ENCODE data around the gene GPAT2.
"Not testable (repeated sequence)": the region's sequence is repeated elsewhere in the genome, so short reads cannot be mapped to it uniquely, and the experiment has no call there.

GPAT2 gene, protein sequence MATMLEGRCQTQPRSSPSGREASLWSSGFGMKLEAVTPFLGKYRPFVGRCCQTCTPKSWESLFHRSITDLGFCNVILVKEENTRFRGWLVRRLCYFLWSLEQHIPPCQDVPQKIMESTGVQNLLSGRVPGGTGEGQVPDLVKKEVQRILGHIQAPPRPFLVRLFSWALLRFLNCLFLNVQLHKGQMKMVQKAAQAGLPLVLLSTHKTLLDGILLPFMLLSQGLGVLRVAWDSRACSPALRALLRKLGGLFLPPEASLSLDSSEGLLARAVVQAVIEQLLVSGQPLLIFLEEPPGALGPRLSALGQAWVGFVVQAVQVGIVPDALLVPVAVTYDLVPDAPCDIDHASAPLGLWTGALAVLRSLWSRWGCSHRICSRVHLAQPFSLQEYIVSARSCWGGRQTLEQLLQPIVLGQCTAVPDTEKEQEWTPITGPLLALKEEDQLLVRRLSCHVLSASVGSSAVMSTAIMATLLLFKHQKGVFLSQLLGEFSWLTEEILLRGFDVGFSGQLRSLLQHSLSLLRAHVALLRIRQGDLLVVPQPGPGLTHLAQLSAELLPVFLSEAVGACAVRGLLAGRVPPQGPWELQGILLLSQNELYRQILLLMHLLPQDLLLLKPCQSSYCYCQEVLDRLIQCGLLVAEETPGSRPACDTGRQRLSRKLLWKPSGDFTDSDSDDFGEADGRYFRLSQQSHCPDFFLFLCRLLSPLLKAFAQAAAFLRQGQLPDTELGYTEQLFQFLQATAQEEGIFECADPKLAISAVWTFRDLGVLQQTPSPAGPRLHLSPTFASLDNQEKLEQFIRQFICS

DNA sequence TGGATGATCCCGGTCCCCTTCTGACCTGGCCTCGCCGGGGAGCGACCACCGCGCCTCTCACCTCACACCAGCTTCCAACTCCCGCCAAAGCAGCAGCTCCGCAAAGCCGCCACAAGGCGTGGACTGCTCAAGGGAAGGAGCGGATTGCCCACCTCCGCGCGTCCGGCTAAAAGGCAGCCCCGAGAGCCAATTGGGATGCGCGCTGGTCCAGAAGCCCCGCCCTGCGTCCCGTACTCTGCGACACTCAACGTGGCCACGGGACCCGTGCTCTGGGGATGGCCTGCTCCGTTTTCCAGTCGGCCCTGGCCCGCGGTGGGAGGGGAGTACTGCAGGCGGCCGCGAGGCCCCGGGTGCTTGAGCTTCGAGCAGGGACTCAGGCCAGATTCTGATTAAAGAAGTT, at the start of gene GPAT2:
GPAT2 (minus strand) TSS at position 125 of the 400 bp plus-strand sequence. CDS start 2,557 bp downstream, outside the sequence.
- not testable (repeated sequence) for DNase-seq (ENCODE audit: low read depth in 2 of 2, low spot score in 1 of 2)

DNA sequence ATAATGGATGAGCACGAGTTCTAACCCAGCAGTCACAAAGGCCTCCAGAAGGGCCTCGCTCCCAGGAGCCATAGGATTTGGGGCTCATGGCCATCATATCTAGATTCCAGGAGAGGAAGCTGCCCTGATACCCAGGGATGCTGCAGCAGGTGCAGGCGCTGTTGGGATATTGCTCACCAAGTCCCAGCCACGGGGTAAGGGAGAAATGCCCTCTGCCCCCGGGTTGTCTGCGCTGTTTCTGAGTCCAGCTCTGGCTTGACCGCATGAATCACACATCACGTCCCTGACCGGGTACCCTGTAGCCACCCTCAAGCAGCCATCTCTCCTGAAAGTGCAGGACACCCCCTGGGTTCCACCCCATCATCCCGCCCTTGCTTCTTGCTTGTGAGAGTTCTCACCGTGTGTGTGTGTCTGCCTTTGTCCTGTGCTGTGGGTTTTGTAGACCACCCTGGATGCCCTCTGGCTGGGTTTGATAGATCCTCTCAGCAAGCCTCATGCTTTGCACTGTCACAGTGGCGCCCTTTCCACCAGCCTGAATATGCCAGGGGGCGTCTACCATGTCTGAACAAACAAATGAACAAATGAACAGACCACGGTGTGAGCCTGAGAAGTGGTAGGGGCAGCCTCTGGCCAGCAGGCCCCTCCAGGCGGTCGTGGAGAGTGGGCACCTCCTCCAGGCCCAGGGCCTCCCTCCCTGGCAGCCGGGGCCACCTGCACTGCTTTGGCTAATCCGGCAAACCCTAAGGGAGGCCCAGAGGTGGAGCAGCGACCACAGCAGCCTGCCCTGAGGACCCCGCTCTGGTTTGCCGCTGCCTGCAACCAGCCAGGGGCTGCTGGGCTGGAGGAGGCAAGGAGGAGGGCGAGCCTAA, 49.5 kb upstream of the GPAT2 start:
- no peak for DNase-seq (ENCODE audit: low read depth in 2 of 2, low spot score in 1 of 2)

DNA sequence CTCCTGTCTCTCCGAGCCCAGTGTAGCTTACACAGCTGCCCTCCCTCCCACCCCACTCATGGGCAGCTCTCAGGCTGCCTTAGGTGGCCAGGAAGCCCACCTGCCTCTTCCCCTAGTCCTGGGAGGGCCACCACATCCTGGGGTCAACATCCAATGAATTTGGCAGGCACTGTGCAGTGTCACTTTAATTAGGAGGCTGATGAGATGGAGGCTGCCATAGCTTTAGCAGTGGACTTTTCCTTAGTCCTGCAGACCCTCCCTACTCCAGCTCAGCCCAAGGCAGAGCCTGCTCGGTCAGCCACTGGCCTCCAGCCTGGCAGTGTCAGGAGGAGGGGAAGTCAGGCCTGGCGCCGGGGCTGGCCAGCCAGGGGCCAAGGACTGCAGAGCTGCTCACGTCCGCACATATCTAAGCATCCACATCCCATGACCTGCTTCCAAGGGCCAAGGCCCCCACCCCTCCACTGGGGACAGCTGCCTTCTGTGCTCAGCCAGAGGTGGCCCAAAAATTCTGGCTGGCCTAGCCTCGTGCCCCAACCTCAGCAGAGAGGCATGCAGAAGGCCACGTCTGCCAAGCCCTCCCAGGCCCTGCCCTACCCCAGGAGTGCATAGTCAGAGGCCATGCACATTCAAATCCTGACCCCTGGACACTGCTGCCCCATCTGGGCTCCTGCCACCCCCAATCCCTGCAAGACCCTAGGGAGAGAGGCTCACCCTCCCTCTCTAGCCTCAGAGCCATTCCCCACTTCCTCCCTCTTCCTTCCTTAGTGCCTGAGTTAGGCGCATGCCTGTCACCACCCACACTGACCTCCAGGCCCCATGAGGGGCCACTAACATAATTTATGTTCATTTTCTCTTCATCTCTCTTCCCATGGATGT, 48.6 kb upstream of the GPAT2 start:
- DNase-seq (ENCODE audit: low read depth in 2 of 2, low spot score in 1 of 2), result no peak

DNA sequence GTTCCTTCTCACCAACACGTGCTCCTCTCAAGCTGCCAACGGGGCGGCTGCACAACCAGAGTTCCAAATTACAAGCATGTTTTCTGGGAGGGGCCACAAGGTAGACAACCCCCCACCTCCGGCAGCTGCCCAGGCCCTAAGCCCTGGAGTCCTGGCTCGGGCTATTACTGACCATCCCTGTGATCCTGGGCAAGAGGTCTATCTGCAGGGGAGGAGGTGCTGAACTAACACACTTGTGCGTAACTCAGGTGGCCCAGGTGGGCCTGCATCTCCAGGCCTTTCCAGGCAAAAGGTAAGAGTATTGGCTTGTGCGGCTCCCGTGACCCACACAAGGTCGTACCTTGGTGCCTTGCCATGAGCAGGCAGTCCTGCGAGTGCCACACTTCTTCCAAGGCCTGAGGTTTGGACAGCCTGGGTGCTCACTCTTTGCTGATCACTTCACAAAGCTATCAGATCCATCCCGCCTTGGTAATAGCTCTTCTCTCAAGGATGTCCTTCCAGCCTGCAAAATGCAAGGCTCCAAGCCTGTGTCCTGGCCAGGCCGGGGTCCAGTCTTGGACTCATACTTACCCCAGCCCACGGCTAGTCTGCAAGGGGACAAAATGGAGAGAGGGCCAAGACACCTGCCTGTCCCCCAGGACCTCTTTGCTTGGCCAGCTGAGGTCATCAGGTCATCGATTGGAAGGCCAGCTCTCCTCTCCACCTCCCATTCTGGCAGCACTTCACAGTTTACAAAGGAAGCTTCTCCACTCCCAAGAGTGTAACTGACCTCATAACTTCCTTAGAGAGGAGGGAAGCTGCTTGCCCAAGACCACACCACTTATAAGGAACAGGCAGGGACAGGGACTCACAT, 47.7 kb upstream of the GPAT2 start:
- no peak for DNase-seq (ENCODE audit: low read depth in 2 of 2, low spot score in 1 of 2)

DNA sequence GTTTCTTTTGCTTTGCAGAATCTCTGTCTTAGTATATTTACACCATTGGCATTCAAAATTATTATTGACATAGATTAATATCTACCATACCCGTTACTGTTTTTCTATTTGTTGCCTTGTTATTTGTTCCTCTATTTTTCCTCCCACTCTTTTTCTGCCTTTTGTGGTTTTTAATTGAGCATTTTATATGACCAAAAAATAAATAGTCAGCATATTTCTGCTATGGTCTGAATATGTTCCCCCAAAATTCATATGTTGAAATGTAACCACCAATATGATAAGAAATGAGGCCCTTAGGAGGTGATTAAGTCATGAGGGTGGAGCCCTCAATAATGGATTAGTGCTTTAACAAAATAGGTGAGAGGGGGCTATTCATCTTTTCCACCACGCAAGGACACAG, 46.3 kb upstream of the GPAT2 start:
- DNase-seq (ENCODE audit: low read depth in 2 of 2, low spot score in 1 of 2), result no peak

DNA sequence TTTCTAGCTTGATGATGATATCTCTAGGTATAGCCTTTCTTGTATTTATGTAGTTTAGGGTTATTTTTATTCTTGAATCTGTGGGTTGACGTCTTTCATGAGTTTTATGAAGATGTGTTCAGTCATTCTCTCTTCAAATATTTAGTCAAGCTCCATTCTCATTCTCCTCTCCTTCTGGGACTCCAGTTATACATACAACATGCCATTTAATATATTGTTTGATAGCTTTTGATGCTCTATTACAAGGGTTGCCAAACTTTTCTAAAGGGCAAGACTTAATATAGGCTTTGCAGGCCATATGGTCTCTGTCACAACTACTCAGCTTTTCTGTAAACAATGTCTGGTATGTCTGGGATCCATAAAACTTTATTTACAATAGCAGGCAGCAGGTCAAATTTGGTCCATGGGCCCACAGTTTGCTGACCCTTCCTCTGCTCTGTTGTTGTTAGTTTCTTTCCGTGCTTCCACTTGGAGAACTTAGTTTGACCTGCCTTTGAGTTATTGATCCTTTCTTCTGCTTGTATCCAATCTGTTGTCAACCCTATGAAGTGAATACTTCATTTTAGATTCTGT, 40.6 kb upstream of the GPAT2 start:
- DNase-seq (ENCODE audit: low read depth in 2 of 2, low spot score in 1 of 2), result no peak

DNA sequence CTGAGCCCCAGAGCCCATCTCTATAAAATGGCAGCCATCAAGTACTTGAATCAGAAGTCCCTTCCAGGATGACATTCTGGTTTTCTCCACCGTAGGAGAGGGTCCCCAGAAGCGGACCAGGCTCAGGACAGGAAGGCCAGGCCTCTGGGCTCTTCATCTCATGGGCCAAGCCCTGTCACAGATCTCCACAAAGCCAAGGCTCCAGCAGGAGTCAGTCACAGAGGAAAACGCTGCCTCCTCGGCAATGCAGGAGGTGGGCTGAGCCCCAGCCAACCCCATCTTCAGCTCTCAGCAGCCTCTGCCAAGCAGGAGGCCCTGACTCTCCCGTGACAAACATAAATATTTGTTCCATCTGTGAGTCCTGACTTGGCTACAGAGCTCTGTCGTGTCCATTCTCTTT, 39.4 kb upstream of the GPAT2 start:
- DNase-seq (ENCODE audit: low read depth in 2 of 2, low spot score in 1 of 2), result no peak

DNA sequence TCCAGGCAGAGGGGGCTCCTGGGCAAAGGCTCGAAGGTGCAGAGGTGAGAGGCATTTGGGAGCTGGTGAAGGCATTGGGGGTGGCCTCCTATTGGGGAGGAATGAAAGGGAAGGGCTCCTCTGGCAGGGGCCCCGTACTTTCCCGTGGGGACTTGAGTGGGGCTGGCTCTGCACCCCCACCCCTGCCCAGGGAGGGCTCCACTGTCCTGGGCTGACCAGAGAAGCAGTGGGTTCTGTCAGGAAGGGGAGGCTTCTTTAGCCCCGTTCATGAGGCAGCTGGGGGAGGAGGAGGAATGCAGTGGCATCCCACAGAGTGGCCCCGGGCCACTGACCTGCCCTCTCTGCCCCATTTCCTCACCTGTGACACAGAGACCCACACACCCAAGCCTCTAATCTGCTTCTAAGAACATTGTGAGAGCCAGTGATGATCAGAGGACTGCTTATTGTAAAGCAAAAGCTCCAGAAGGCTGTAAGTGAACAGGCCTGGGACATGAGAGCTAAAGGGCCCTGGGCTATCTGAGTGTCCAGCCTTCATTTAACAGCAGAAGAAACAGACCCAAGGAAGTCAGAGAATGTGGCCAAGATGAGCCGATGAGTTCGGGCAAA, 38.6 kb upstream of the GPAT2 start:
- no peak for DNase-seq (ENCODE audit: low read depth in 2 of 2, low spot score in 1 of 2)

DNA sequence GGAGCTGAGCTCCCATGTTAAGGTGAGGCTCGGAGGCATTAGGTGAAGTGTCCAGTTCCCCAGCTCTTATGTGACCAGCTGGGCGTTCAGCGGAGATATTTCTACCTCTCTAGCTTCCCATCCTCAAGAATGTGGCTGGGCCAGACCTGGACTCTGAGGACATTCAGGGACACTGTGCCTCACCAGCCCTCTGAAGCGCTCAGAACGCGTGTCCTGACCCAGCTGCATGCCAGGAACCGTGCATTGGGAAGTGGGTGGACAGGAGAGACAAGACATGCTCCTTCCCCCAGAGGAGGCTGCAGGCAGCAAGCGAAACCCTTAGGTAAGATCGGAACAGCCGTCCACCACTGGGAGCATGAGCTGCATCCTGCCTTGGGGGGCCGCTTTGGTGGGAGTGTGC, 38.0 kb upstream of the GPAT2 start:
- no peak for DNase-seq (ENCODE audit: low read depth in 2 of 2, low spot score in 1 of 2)

DNA sequence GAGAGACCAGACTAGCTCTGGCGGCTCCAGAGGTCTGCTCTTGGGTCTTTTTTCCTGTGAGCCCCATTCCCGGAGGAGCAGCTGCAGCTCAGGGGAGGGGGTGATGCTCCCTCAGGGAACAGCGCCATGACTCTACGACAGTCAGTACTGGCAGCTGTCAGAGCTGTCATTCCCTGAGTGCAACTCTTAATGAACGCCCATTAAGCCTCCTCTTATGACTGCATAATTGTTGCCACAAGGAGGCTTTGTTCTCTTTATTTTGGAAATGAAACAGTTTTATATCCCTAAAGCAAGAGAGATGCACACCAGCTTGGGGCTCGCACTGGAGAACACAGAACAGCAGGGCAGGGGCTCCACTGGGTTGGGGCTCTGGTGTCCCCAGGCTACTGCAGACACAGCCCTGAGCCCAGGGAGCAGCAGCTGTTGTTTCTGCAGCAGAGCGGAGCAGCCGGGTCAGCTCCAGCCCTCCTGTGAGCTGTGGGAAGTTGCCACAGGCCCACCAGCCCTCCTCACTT, 37.3 kb upstream of the GPAT2 start:
- DNase-seq (ENCODE audit: low read depth in 2 of 2, low spot score in 1 of 2), result not testable (repeated sequence)

DNA sequence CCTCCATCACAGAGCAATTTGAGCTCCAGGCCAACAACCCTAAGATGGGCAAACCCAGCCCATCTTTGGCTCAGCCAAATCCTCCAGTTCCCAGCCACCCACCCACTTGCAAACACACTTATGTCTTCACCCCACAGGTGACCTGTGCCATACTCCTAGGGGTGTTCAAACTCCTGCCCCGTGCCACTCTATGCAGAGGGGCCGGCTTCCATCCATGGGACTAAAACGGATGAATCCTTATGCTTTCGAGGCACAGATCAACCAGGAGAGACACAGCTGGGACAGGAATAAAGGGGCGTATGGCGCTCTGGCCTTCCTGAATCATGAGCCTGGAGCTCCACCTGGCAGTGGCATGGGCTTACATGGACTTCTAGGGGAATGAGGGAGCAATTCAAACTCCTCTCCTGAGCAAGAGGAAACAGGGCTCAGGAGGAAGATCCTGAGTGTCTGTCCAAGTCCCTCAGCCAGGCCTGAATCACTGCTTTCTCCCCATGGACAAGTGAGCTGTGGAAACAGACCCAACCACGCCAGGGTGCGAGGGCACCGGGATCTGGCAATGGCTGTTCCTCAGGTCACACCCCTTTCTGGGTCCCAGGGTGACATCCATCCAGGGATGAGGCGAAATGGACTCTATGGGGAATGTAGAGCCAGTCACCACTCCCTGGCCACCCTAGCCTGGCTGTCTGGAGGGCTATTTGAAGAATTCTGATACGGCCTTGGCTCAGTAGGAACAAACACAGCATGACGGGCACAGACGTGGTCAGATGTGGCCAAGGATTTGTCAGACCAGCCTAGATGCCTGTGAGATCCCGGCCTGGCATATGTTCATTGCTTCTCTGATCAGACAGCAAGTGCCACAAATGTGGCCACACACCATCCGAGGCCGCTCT, 36.6 kb upstream of the GPAT2 start:
- DNase-seq (ENCODE audit: low read depth in 2 of 2, low spot score in 1 of 2), result not testable (repeated sequence)

DNA sequence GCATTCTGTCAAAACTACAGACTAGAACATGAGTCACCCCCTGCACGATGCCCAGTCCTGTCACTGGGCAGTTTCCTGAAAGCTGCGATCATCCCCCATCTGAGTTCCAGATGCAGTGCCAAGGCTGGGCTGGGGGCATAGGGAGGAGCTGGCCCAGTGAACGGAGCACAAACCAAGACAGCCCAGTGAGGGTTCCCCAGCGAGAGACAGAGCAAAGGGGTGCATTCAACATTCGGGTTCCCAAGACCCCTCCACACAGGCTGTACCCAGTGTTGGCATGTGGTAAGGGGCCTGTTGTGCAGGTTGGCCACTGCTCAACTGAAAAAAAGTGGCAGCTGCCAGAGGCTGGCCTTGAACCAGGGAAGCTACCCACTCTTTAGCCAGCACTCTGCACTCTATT, 35.6 kb upstream of the GPAT2 start:
- DNase-seq (ENCODE audit: low read depth in 2 of 2, low spot score in 1 of 2), result not testable (repeated sequence)

DNA sequence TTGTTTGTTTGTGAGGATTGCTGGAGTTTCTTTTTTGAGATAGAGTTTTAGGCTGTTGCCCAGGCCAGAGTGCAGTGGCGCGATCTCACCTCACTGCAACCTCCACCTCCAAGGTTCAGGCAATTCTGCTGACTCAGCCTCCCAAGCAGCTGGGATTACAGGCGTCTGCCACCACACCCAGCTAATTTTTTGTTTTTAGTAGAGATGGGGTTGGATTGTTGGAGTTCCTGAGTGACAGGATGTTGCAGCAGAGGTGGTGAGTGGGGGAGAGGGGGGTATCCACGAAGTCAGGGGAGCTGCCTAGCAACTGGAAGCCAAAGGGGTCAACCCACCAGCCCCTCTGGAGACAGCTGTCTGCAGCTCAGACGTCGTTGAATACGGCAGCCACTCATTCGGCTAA, 35.2 kb upstream of the GPAT2 start:
- not testable (repeated sequence) for DNase-seq (ENCODE audit: low read depth in 2 of 2, low spot score in 1 of 2)

DNA sequence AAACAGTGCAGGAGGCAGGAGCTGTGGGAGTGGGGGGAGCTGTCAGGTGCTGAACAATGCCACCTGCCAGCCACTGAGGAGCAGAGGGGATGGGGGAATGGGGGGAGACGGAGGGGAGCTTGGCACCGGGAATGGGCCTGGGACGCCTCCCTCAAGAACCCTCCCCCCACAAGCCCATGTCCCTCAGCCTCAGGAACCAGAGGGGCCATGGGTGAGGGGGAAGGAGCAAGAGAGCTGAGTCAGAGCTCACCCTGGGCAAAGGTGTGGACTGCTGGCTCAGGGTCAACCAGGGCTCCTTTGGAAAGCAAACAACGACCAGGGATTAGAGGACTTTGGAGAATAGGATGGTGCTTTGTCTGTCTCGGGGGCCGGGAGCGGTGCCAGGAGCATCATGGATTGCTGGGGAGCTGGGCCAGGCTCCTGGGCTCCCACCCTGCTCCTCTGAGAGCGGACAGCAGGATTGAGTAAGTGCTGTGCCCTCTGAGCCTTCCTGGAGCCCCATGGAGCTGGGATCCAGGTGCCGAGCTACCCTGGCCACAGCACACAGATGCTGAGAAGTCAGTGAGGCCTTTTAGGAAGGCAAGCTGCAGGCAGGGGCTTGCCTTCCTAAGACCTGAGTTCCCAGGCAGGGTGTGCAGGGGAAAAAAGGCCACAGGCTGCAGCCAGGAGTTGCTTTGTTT, 33.3 kb upstream of the GPAT2 start:
- not testable (repeated sequence) for DNase-seq (ENCODE audit: low read depth in 2 of 2, low spot score in 1 of 2)

DNA sequence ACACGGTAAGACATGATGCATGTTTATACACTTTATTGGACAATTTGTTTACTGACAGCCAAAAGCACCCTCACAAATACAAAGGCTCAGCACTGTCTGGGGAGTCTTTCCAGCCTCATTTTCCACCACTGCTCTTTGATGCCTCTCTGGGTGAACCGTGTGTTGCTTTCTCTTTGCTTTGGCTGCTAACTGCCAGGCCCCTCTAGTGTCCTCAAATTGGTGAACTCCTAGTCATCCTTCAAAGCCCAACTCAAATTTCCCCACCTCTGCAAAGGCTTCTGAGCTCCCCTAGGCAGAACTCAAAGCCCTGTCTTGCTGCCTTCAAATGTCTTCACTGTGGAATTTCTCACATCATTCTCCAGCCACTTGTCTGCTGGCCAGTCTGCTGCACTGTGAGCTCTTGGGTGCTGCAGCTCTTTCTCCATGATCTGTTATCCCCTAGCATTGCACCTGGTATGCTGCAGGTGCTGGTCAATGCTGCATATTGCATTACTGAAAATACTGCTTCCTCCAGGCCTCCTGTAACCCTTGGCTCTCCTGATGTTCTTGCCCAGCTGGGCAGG, 32.5 kb upstream of the GPAT2 start:
- not testable (repeated sequence) for DNase-seq (ENCODE audit: low read depth in 2 of 2, low spot score in 1 of 2)

DNA sequence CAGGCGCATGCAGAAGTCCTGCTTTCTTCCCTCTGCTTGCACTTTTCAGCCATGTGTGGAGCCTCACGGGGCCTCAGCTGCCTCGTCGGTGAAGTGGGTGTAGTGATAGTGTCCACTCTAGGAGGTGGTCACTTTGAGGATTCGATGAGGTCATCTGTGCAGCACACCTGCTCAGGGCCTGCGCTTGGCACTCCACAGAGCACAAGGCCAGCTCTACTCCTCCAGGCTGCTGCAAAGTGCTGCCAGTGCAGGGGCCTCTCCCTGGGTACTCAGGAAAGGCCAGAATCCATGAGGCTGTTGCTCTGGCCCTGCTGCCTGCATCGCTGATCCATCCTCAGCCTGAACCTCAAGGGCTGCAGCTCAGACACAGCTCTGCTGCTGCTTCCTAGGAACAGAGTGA, 31.8 kb upstream of the GPAT2 start:
- DNase-seq (ENCODE audit: low read depth in 2 of 2, low spot score in 1 of 2), result not testable (repeated sequence)

DNA sequence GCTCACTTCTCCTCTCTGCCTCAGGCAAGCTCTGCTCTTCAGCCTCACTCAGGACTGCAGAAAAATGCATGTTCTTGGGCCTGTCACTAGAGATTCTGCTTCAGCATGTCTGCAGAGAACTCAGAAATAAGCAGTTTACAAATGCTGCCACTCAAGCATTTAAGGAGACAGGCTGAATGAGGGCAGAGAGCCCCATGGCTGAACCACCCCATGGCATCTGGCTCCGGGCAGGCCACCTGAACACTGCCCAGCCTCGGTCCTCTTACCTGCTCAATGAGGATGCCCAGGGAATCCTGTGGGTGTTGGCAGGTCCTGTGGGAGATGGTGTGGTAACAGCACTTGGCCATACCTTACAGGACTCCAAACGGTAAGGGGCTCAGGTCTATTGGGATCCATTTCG, 31.2 kb upstream of the GPAT2 start:
- DNase-seq (ENCODE audit: low read depth in 2 of 2, low spot score in 1 of 2), result not testable (repeated sequence)

All from stimulated activated CD8-positive, alpha-beta memory T cell treated with anti-CD3 and anti-CD28 coated beads, Interleukin-4, amount 100 ng/mL, for 4 hours (primary cell).